Stimulated activated CD8-positive, alpha-beta memory T cell treated with anti-CD3 and anti-CD28 coated beads, Interleukin-7, amount 100 ng/mL, for 24 hours (primary cell): ENCODE results near the gene QSOX2.

Experiments used
- DNase-seq: peaks from one replicate; pipeline ENCODE4 v3.0.0-alpha.2; 2020; ENCODE audit warnings: low read depth

Gene QSOX2

DNA sequence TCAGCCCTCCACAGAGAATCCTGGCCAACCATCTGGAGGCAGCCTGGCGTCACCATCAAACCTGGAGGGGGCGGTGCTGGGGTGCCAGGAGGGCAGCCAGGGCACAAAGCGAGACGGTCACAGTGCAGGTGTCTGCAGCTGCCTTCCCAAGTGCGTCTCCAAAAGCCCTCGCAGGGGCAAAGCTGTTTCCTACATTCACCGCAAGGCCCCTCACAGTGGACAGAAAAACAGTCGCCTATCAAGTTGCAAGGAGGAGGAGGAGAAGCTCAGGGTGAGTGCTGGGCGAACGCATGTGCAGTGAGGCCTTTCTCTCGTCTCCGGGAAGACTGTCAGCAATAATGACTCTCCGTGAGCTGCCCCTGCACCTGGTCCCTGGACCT lies 22.7 kb downstream of the QSOX2 start:
- DNase-seq, result no peak

GRCh38 chr9:136222166-136222905 lies 23.3 kb downstream of the QSOX2 start:
- DNase-seq, result no peak

- DNase-seq, result no peak
These were observed 25.4 kb downstream of the QSOX2 start for GRCh38 chr9:136220017-136220729.

GRCh38 chr9:136219276-136219675 lies 26.3 kb downstream of the QSOX2 start:
- no peak for DNase-seq

DNA sequence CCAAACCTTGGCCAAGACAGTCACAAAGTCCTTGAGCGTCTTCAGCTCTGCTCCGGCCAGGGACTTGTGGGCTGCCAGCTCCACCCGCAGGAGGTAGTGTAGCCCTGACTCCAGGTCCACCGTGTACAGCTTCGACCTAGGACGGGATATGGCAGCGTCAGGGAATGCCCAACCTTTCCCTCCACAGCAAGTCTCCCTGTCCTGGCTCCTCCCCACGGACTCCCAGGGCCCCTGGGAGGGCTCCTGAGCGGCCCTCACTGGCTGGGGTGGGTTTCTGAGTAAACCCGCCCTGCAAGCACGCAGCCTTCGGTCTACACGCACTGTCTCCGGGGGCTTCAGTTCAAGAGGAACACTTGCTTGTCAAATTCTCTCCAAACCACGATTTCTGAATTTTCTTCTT lies 26.9 kb downstream of the QSOX2 start:
- no peak for DNase-seq

DNA sequence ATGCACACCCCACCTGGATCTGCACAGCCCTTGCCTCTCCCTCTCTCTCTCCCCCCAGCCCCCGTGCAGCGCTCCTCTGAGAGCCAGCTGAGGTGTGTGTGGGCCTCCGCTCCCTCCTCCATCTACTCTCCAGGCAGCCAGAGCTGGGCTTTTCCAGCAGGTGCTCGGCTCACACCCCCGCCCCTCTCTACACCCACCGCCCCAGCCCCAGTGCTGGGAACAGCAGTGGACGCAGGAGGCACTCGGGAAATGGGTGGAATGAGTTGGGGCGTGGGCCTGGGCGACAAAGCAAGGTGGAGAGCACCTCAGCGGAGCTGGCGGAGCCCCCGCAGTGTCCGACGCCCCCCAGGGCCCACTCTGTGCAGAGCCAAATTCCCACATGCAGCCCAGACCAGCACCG lies 27.3 kb downstream of the QSOX2 start:
- DNase-seq, result no peak

DNA sequence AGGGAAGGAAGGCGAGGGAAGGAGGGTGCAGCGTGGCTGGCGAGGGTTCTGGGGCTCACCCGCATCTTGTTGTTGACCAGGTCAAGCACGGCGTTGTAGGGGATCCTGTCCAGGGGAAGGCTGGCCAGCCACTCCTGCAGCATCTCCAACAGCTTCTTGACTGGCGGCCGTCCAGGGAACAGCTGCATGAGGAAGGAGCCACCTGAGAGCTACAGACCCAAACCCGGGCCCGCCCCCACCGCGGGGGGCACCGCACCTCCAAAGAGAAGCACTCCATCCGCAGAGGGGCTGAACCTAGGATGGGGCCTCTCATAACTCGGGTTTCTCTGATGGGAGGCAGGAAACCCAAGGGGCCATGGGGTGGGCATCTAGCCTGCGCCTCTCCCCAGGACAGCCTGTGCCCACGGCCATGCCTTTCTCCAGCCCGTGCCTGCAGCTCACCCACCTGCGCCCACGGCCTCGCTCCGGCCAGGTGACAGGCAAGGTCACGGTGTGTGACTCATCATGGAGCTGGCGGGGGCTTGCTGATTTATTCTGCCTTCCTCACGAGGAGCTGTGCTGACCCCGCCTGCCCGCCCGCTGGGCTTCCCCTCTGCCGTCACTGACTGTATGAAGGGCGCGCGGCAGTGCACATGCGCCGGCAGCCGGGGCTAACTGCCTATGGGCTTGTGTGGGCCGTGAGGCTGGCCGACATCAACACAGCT lies 28.9 kb downstream of the QSOX2 start:
- DNase-seq, result no peak

GRCh38 chr9:136213733-136214132 lies 31.9 kb downstream of the QSOX2 start:
- DNase-seq, result no peak

DNA sequence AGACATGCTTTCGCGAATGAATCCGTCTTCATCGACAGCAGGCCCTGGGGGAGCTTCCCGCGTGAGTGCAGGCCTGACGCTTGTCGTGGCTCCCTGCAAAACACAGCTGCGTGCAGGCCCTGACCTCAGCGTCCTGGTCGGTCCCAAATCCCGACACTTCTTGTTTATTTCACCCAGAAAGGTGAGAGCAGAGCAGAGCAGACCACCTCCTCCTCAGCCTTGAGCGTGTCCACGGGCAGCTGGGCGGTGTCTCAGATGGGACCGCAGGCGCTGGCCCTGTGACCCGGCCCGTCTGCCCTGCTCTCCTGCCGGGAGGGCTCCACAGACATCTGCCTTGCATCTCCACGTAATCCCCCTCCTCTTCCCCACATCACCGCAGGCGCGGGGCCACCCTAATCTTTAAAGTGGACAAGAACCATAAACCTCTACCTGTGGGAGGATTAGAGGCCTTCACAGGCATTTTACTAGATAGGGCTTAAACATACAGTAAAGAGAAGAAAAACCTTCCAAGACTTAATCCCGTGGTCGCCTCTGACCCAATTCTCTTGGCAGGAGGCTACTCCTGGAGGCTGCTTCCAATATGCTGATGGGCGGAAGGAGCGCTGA lies 33.2 kb downstream of the QSOX2 start:
- DNase-seq, result no peak

GRCh38 chr9:136211441-136212344 lies 33.9 kb downstream of the QSOX2 start:
- no peak for DNase-seq

DNA sequence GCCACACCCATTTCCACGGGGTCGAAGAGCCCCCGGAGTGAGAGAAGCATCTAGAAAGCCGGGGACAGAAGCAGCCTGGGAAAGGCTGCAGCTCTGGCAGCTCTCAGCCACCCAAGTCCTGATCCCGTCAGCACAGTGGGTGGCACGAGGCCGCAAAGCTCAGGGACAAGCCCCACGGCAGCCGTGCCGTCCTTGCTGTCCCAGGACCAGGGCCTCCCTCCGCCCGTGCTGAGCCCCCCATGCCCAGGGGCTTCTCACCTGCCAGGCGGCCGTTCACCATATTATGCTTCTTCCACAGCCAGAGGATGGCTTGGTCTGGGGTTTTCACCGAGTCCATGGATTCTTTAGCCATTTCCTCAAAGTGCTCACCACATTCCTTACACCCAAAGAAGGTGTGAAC lies 34.6 kb downstream of the QSOX2 start:
- no peak for DNase-seq

DNA sequence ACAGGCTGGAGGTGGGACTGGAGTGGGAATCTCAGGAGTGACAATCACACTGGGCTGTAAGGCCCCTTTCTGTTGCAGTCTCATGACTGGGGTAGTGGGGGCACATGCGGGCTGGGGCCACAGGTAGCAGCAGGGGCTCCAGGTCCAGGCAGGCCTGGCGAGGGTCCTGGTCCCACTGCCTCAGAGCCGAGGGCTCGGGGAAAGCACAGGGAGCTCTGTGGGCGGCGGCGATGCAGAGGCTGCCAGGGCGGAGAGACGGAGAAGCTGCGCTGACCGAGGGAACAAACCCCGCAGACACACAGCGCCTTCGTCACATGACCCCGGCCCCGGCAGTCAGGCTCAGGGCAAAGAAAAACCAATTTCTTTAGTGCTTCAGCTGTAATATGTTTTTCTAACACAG lies 35.3 kb downstream of the QSOX2 start:
- DNase-seq, result no peak

DNA sequence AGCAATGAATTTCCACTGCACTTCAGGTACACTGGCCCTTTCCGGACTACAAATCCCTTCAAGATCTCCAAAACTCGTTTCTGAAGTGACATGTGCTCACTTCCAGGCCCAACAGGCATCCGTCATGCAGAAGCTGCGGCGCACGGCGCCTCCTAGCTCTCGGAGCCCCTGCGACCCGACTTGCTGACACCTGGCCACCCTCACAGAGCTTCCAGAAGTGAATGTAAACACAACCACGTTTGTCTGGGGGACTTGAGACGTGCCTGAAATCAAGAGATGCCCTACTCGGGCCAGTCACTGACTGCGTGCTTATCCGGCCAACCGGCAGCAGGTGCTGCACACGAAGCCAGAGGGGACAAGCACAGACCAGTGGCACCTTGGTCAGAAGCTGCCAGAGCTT lies 35.8 kb downstream of the QSOX2 start:
- no peak for DNase-seq

GRCh38 chr9:136209232-136209631 lies 36.4 kb downstream of the QSOX2 start:
- DNase-seq, result no peak

GRCh38 chr9:136208675-136209074 lies 36.9 kb downstream of the QSOX2 start:
- no peak for DNase-seq

DNA sequence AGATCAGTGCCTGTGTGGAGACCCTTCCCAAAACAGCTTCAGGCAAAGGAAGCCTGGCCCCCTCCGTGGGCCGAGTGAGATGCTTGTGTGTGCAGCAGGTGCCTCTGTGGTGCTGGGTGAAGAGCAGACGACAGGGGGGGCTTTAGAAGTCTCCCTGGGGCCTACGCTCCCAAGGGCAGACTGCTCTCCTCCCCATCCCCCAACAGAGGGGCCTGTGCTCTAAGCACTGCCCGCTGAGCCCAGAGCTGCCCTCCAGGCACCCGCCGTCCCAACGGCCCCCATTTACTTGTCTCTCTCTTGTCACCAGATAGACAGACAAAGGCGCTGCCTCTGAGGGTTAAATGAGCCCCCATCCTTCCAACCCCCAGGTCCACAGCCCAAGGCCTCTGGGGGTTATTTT lies 38.0 kb downstream of the QSOX2 start:
- no peak for DNase-seq

DNA sequence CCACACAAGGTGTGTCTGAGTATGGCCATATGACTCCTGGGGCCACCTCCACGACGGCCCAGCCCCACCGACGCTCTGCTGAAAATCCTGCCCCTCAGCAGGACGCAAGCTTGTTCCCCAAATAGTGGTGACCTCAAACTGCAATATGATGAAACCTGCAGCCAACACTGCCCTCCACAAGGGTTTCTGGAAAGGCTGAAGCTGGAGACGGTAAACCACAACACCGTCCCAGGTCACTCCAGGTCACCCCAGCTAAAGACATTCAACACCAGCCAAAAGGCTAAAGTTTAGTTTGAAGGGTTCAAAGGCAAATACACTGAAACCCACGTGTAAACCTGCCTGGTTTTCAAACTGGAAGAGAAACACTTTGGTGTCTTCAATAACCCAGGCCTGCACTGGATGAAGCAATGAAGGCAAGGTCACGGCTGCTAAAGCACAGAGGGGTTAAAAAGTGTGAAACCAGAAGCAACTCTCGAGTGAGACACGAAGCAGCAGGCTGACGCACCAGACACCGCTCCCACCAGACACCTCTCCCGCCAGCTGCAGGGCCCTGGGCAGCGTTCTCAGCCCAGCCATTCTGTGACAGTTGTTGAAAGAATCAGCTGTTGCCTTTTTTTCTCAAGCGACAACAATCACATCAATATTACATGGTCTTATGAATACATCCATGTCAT lies 38.9 kb downstream of the QSOX2 start:
- no peak for DNase-seq

GRCh38 chr9:136205707-136205992 lies 40.0 kb downstream of the QSOX2 start:
- DNase-seq, result no peak

GRCh38 chr9:136204838-136205706 lies 40.5 kb downstream of the QSOX2 start, which contains the start of gene LHX3:
Gene LHX3, minus strand, starts transcription at chr9:136205128. Its CDS starts 116 bp downstream, at chr9:136205012.
- no peak for DNase-seq

DNA sequence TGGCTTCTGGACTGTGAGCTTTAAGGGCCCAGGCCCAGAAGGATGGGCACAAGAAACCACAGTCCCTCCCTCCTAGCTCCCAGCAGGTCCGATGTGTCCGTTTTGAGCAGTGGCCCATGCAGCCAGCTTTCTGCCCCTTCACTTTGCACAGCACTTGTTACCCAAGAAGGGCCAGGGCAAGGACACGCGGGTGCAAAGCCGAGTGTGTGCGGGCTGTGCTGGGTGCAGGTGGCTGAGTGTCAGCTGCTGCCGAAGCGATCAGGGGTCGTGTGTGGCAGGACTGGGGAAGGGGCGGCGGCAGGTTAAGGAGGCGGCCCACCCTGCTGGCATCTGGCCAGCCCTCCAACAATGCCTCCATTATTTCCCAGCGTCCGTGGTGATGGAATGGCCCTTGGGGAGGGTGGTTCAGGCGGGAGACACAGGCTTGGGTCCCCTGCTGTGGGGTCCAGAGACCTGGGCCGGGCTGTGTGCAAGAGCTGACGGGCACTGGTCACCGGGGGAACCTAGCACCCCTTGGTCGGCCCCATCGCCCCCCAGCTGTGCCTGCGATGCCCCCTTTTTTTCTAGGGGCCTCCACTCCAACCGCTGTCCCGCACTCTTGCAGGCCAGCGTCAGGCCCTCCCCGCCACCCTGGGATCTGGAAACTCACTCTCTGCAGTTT lies 41.3 kb downstream of the QSOX2 start:
- no peak for DNase-seq
